SU-DHL-6 (cell line): ENCODE measurements around the gene DPPA2.

Source experiments
- H2AFZ ChIP-seq: fragments of 200-600 bp; sonication (generic); 2 replicates; pipeline ENCODE4 v1.6.1; 2014; ENCODE audit warnings: low read depth, mild to moderate bottlenecking, moderate library complexity, mixed read lengths, antibody characterized with exemption, low read length; ENCODE audit not compliant: severe bottlenecking
- H3F3A ChIP-seq: fragments of 200-600 bp; shearing (Covaris generic); 2 replicates; pipeline ENCODE4 v1.6.0; 2016; ENCODE audit warnings: antibody characterized with exemption, mild to moderate bottlenecking; ENCODE audit not compliant: insufficient read depth
- H3K27ac ChIP-seq: fragments of 200-600 bp; sonication (generic); 2 replicates; pipeline ENCODE4 v1.5.1; 2016; ENCODE audit warnings: low read depth, mild to moderate bottlenecking, low read length, moderate library complexity, mixed read lengths
- H3K27me3 ChIP-seq: fragments of 200-600 bp; sonication (generic), shearing (Covaris generic); 2 replicates; pipeline ENCODE4 v1.6.0; 2014; ENCODE audit warnings: mild to moderate bottlenecking, low read length
- H3K36me3 ChIP-seq: fragments of 200-600 bp; sonication (generic); 2 replicates; pipeline ENCODE4 v1.6.1; 2014; ENCODE audit warnings: mild to moderate bottlenecking, low read length, mixed read lengths
- H3K4me2 ChIP-seq: fragments of 300-600, 200-600 bp; shearing (Covaris generic), sonication (generic); 2 replicates; pipeline ENCODE4 v1.6.0; 2014; ENCODE audit warnings: low read length, low read depth, mild to moderate bottlenecking; ENCODE audit not compliant: poor library complexity, severe bottlenecking
- H3K4me3 ChIP-seq: fragments of 200-600 bp; sonication (generic); 2 replicates; pipeline ENCODE4 v1.5.1; 2014; ENCODE audit warnings: antibody characterized with exemption, low read length, mild to moderate bottlenecking, mixed read lengths; ENCODE audit not compliant: insufficient read depth, poor library complexity, severe bottlenecking
- H3K79me2 ChIP-seq: fragments of 200-600 bp; sonication (generic); 2 replicates; pipeline ENCODE4 v1.6.1; 2014; ENCODE audit warnings: mild to moderate bottlenecking, low read length, moderate library complexity; ENCODE audit not compliant: insufficient read depth
- H3K9ac ChIP-seq: fragments of 200-600 bp; sonication (generic); 2 replicates; pipeline ENCODE4 v1.7.0; 2014; ENCODE audit warnings: mild to moderate bottlenecking, low read length
- H3K9me2 ChIP-seq: fragments of 200-600 bp; sonication (generic); replicated peaks from 2 replicates; pipeline ENCODE4 v1.6.1; 2014; ENCODE audit warnings: low read length; ENCODE audit not compliant: insufficient read depth
- H3K9me3 ChIP-seq: fragments of 200-600 bp; sonication (generic); 2 replicates; pipeline ENCODE4 v1.6.1; 2014; ENCODE audit warnings: low read length, mixed read lengths; ENCODE audit not compliant: insufficient read depth
- H4K20me1 ChIP-seq: fragments of 200-600 bp; sonication (generic); 2 replicates; pipeline ENCODE4 v1.6.1; 2014; ENCODE audit warnings: low read depth, mild to moderate bottlenecking, antibody characterized with exemption, low read length, moderate library complexity, mixed read lengths
- CTCF ChIP-seq: fragments of 200-600 bp; sonication (generic); IDR thresholded peaks from one replicate; pipeline ENCODE4 v1.5.1; 2017; ENCODE audit warnings: antibody characterized with exemption, mild to moderate bottlenecking, low read length, moderate library complexity; ENCODE audit not compliant: insufficient read depth, poor library complexity, severe bottlenecking
- EZH2phosphoT487 ChIP-seq: fragments of 200-600 bp; sonication (generic), shearing (Covaris generic); conservative IDR thresholded peaks from 2 replicates; pipeline ENCODE4 v1.6.1; 2018; ENCODE audit warnings: mild to moderate bottlenecking, antibody characterized with exemption, low read length, moderate library complexity, mixed read lengths

DPPA2 gene

GRCh38 chr3:109270779-109271178, 45.5 kb downstream of the DPPA2 start:
- Histone ChIP-seq H3K4me3 (no peak overlapping the region), H3K27me3 (no peaks in the 10 kb centered on the region), H4K20me1 (no peaks in the 10 kb centered on the region), H3K27ac (no peak overlapping the region), H2AFZ (no peak overlapping the region), H3K9ac (no peak overlapping the region), H3K9me2 (no peaks in the 10 kb centered on the region), H3K4me2 (no peak overlapping the region), H3K9me3 (no peaks in the 10 kb centered on the region), H3K79me2 (no peaks in the 10 kb centered on the region), H3F3A (no peaks in the 10 kb centered on the region), H3K36me3 (no peaks in the 10 kb centered on the region)
- TF ChIP-seq EZH2phosphoT487 (no peak), CTCF (no peak)

GRCh38 chr3:109269577-109270275, 46.6 kb downstream of the DPPA2 start:
- H3K4me2 ChIP-seq: no peak overlapping the region
- H3K9me3 ChIP-seq: no peaks in the 10 kb centered on the region
- no peak overlapping the region for H2AFZ ChIP-seq
- no peaks in the 10 kb centered on the region for H3K27me3 ChIP-seq
- no peaks in the 10 kb centered on the region for H3K36me3 ChIP-seq
- no peak overlapping the region for H3K4me3 ChIP-seq
- H3F3A ChIP-seq: no peaks in the 10 kb centered on the region
- H3K27ac ChIP-seq: no peak overlapping the region
- no peaks in the 10 kb centered on the region for H3K9me2 ChIP-seq
- H3K9ac ChIP-seq: no peak overlapping the region
- H4K20me1 ChIP-seq: no peaks in the 10 kb centered on the region
- no peaks in the 10 kb centered on the region for H3K79me2 ChIP-seq
- TF ChIP-seq EZH2phosphoT487 (no peak), CTCF (no peak)

GRCh38 chr3:109268181-109268580, 48.1 kb downstream of the DPPA2 start:
- no peak overlapping the region for H3K9ac ChIP-seq
- H3F3A ChIP-seq: no peaks in the 10 kb centered on the region
- H3K36me3 ChIP-seq: no peaks in the 10 kb centered on the region
- H3K9me2 ChIP-seq: no peaks in the 10 kb centered on the region
- H2AFZ ChIP-seq: no peak overlapping the region
- H4K20me1 ChIP-seq: no peaks in the 10 kb centered on the region
- H3K27me3 ChIP-seq: no peaks in the 10 kb centered on the region
- H3K4me2 ChIP-seq: no peak overlapping the region
- no peak for TF ChIP-seq CTCF
- TF ChIP-seq EZH2phosphoT487: no peak
- no peak overlapping the region for H3K4me3 ChIP-seq
- H3K9me3 ChIP-seq: no peaks in the 10 kb centered on the region
- H3K79me2 ChIP-seq: no peaks in the 10 kb centered on the region
- H3K27ac ChIP-seq: no peak overlapping the region
